ENCODE results near the gene SCART1.
"Not testable (repeated sequence)": the region's sequence is repeated elsewhere in the genome, so short reads cannot be mapped to it uniquely, and the experiment has no call there.

Gene SCART1

GRCh38 chr10:133474665-133475424 lies 21.1 kb downstream of the SCART1 start:
- DNase-seq, result no peak

DNA sequence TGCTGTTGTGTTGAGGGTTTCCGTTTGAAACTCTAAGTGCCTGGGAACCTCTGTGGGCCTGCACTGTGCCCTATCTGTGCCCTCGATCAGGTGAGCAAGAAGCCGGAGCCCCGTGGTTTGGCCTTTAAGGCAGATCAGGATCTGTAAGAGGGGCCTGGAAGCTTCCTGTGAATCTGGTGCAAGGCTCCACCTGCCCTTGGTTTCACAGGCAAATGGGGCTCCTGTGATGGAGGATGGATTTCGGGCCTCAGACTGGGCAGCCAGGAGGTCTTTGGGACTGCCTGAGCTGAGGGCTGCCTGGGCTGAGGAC lies 21.6 kb downstream of the SCART1 start:
- DNase-seq, result no peak

DNA sequence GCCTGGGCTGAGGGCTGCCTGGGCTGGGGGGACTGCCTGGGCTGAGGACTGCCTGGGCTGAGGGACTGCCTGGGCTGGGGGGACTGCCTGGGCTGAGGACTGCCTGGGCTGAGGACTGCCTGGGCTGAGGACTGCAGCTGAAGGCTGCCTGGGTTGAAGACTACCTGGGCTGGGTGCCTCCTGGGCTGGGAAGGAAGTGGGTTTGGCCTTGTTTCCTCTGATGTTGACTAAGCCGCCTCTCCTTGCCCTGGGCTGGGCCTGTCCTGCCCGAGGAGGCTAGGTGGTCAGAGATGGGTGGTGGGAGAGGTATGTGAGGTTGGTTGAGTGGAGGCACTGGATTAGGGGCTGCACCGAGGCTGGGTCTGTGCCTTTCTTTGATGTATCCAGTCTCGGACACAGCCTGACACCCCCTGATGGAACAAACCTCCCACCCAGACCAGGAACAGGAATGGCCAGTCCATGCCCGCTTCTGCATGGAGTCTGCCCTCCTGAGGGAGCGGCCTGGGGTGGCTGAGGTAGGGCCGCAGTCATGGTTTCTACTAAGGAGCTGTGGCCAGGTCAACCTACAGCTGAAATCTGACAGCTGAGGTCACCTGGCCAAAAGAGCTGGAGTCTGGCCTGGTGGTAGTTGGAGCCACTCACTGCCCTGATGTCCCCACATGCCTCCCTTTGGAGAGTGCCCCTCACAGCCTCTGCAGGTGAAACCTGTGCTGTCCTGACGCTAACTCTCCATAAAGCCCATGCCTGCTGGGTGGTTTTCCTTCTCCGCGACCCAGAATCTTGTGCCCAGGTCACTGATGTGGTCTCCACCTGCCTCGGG lies 22.3 kb downstream of the SCART1 start:
- DNase-seq, result no peak

DNA sequence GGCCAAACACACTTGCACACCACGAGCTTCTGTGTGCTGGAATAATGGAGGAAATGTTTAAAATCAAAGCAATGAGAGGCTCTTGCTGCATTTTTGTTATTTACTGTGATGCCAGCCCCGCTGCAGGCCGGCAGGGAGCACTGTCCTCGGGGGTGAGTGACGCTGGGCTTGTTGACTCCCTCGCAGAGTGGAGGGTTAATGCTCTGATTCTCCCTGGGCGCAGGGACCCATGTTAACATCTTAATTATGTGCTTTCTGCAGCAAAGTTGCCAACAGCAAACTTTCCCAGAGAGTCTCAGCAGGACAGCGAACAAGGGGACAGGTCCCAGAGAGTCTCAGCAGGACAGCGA lies 22.9 kb downstream of the SCART1 start:
- no peak for DNase-seq

DNA sequence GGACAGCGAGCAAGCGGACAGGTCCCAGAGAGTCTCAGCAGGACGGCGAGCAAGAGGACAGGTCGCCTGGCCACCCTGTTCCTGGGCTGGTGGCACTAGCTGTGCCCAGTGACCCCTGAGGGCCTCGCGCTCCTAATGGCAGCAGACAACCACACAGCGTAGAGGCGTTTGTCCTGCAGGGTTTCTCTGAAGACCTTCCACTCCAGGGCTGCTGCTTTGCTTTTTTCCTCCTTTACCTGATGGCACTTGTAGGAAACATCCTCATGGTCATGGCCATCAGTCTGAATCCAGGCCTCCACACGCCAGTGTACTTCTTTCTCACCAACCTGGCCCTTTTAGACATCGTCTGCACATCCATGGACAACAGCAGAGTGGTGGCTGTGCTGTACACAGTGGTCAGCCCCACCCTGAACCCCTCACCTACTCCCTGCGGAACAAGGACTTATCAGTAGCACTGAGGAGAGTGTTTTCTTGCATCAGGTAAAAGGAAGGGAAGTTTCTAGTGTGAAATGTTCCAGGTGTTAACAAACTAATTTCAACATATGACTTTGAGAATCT lies 27.4 kb downstream of the SCART1 start:
- DNase-seq, result no peak

DNA sequence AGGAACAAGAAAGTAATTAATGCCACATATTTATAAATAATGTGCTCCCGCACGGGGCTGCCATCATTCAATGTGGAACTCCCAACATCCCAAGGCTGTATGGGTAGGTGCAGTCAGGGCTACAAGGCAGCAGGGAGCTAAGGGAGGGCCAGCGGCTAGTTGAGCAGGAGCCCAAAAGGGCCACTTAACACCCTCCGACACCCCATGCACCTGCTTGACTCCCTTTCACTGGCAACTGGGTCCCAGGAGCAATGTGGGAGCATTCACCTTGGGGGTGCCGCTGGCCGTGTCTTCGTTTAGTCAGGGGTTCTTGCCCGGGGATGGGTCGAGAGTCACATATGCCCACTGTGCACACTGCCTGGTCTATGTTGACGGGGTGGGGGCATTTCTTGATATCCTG lies 27.9 kb downstream of the SCART1 start:
- no peak for DNase-seq

- no peak for DNase-seq
Measured at GRCh38 chr10:133484818-133485217, 31.1 kb downstream of the SCART1 start.

- DNase-seq, result no peak
Measured at GRCh38 chr10:133487085-133487484, 33.3 kb downstream of the SCART1 start.

- no peak for DNase-seq
Measured at GRCh38 chr10:133488354-133488753, 34.6 kb downstream of the SCART1 start.

DNA sequence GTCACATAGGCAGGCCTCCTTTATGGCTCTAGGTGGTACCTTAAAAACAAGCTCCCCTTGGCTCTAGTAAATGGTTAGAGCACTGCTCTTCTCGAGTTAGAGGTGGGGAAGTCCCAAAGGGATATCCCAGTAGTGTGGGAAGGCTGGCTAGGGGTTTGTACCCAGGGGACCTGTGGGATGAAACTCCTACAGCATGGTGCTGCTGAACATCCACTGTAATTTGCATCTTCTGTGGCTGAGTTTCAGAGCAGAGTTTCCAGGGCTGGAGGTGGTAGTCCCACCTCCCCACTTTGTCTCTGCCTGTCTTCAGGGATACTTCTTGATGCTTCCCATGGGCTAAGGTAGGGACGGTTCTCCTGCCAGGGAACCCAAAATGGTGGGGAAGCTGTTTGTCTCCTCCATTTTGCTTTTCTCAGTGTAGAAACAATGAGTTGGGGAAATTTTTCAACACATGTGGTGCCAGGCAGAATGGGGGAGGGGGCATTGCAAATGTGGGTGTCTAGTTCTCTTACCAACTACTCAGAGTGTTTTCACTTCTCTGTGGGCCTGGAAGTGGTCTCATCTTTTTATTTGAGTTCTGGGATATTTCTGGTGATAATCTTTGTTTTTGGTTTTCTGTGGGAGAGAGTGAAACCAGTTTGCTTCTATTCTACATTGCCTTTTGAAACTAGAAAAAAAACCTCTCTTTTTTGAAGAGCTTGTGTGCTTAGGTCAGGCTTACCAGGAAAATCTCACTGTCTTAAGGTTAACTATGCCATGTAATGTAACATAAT lies 36.3 kb downstream of the SCART1 start:
- DNase-seq, result no peak

GRCh38 chr10:133493562-133493961 lies 39.8 kb downstream of the SCART1 start:
- not testable (repeated sequence) for DNase-seq

DNA sequence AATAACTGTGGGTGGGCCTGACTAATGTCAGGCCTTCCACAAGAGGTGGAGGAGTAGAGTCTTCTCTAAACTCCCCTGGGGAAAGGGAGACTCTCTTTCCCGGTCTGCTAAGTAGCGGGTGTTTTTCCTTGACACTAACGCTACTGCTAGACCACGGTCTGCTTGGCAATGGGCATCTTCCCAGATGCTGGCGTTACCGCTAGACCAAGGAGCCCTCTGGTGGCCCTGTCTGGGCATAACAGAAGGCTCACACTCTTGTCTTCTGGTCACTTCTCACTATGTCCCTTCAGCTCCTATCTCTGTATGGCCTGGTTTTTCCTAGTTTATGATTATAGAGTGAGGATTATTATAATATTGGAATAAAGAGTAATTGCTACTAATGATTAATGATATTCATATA lies 43.6 kb downstream of the SCART1 start:
- not testable (repeated sequence) for DNase-seq

GRCh38 chr10:133499176-133499575 lies 45.4 kb downstream of the SCART1 start:
- DNase-seq, result not testable (repeated sequence)

GRCh38 chr10:133500897-133501296 lies 47.2 kb downstream of the SCART1 start:
- not testable (repeated sequence) for DNase-seq

GRCh38 chr10:133509700-133510099 lies 56.0 kb downstream of the SCART1 start:
- no peak for DNase-seq

DNA sequence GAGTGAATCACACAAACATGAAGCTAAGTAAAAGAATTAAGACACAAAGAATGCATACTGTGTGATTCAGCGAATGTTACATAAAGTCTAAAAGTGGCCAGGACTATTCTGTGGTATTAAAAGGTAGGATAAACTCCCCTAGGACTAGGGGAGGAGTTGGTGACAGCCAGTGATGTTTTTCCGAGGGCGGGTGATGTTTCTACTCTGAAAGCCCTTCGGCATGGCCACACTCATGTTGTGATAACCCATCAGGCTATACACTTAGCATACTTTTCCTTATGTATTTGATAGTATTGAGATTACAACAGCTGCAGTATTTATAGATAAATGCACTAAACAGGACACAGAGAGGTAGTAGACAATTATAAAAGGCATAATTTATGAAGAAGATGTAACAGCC lies 57.7 kb downstream of the SCART1 start:
- DNase-seq, result no peak

DNA sequence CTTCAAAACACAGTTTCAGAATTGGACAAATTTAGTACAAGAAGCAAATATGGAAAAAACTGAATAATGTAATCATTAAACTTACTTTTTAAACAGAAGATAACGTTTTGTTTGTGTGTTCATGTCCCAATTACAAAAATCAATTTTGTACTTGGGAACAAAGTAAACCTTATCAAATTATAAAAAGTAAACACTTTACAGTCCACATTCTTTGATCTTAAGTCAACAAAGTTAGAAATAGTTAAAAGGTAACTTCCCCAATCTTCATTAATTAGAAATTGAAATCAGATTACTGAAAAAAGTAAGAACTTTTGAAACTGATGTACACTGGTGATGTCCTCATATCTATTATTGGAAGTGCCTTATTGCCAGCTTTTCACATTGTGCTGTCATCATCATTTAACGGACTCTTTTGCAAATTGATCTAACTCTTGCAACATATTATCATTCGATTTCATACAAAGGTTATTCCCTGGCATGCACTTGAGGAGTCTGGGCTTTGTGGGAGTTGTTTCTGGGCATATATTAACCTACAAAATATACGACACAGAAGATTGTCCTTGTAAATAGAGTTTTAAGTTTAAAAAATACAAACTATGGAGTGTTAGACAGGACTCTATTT lies 58.3 kb downstream of the SCART1 start:
- DNase-seq, result no peak

DNA sequence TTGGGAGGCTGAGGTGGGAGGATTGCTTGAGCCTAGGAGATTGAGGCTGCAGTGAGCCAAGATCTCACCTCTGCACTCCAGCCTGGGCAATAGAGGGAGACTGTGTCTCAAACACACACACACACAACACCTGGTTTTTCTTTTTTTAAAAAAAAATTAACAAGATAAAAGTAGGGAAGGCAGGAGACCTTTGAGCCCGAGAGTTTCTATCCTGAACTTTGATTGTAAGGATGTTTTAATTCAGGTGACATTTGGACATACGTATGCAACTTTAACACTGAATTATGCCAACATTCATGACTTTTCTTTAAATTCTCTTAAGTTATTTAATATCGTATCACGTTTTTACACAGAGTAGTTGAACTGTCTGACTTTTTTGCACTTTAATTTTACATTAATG lies 61.7 kb downstream of the SCART1 start:
- no peak for DNase-seq

GRCh38 chr10:133516057-133516456 lies 62.3 kb downstream of the SCART1 start:
- no peak for DNase-seq

DNA sequence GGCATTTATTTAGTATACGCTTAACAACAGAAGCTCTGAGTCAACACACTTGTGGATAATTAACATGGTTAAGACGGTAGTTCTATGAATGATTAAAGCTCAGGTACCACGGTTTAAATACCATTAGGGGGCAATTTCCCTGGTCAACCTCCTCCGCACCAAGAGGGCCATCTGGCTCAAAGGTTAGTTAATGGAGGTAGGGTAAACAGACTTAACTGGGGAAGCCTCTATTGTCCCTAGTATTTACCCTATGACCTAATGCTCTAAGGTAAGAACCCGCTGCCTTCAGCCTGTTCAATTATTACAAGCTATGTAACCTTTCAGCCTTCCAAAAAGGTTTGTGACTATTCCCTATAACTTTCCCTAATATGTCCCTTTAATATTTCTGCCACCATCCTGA lies 64.8 kb downstream of the SCART1 start:
- not testable (repeated sequence) for DNase-seq

Measured in right forelimb (tissue), 1 donor.